Upper lobe of left lung (tissue), 6 donors: Measurements from ENCODE around the gene ANKMY2. TPM values are rescaled to one million over a fixed set of nuclear protein-coding genes. Genes with fewer than 3 reads are reported as not detected.

Source experiments
- ATAC-seq, 2 donors: fragments of 200-7000 bp; cut with Tn5 transposase; one replicate each; pipeline ENCODE4 v1.9.1; 2022; ENCODE audit warnings: mild to moderate bottlenecking in 2 of 2, moderate library complexity in 2 of 2; ENCODE audit not compliant: low FRiP score in 2 of 2
- DNase-seq, 2 donors: peaks; one replicate each; pipeline ENCODE4 v3.0.0-alpha.2; 2019 to 2020
- H3K27ac ChIP-seq, 4 donors: fragments of 200-600 bp; sonication (generic); one replicate each; pipeline ENCODE4 v1.5.1; 2016 to 2019
- H3K27me3 ChIP-seq, 4 donors: fragments of 200-600 bp; sonication (generic); one replicate each; pipeline ENCODE4 v1.5.1; 2017 to 2019
- H3K36me3 ChIP-seq, 4 donors: fragments of 200-600 bp; sonication (generic); one replicate each; pipeline ENCODE4 v1.5.1; 2016 to 2019
- H3K4me1 ChIP-seq, 4 donors: fragments of 200-600 bp; sonication (generic); one replicate each; pipeline ENCODE4 v1.5.1; 2018 to 2019
- H3K4me3 ChIP-seq, 4 donors: fragments of 200-600 bp; sonication (generic); one replicate each; pipeline ENCODE4 v1.5.1; 2017 to 2019; ENCODE audit warnings: mild to moderate bottlenecking in 2 of 4, moderate library complexity in 1 of 4
- H3K9me3 ChIP-seq, 4 donors: fragments of 200-600 bp; sonication (generic); one replicate each; pipeline ENCODE4 v1.5.1; 2018 to 2019
- CTCF ChIP-seq, 6 experiments: fragments of 450-650 bp in 4 of 6; fragments of 200-600 bp in 2 of 6; sonication (generic) in 2 of 6; IDR thresholded peaks; one replicate each; pipeline ENCODE4 v1.5.1; 2016 to 2019; ENCODE audit warnings: antibody characterized with exemption in 6 of 6
- EP300 ChIP-seq, 4 donors: sonication (generic); formaldehyde crosslinking; IDR thresholded peaks; one replicate each; pipeline ENCODE4 v1.5.1; 2017; ENCODE audit warnings: antibody characterized with exemption in 4 of 4, control low read depth in 2 of 4
- POLR2A ChIP-seq, 4 donors: fragments of 450-650 bp; IDR thresholded peaks; one replicate each; pipeline ENCODE4 v1.5.1; 2016 to 2017; ENCODE audit warnings: antibody characterized with exemption in 4 of 4, mild to moderate bottlenecking in 2 of 4
- POLR2AphosphoS5 ChIP-seq, 2 donors: sonication (generic); formaldehyde crosslinking; IDR thresholded peaks; one replicate each; pipeline ENCODE4 v1.5.1; 2017; ENCODE audit warnings: antibody characterized with exemption in 2 of 2
- WGBS, 2 donors: methylation state at CpG; one replicate each; pipeline ENCODE4 v1.1.5; 2017 to 2018; 5-methylcytosine and 5-hydroxymethylcytosine counted together
- total RNA-seq, 6 donors: library from RNA; depleted of rRNA in 4 of 6; stranded (reverse); fragments of >200 nt in 4 of 6; gene quantifications; one replicate each; pipeline versions ENCODE4 v1.1.0 to v1.2.1, GENCODE V29; 2016 to 2021
- donor health status: DM: no; HTN: no; CAD: no; lungs with moderate emphysema.
- donor health status: DM: no; HTN: yes; CAD: no; lungs with severe emphysema.

The ANKMY2 gene
- total RNA-seq, 6 donors from 2014 or later: 5.8 to 16.3 (median 12.7) TPM

- Histone ChIP-seq H3K4me1 (peaks cover 14 to 29% (median 24%) of the 10 kb centered on the region in 4 donors), H3K27me3 (no peaks in the 10 kb centered on the region), H3K27ac (no peak overlapping the region), H3K36me3 (no peaks in the 10 kb centered on the region), H3K9me3 (no peaks in the 10 kb centered on the region), H3K4me3 (no peak overlapping the region)
- TF ChIP-seq POLR2A (IDR thresholded peaks at IDR 0.05) (no peak), CTCF (IDR thresholded peaks at IDR 0.05) (no peak), POLR2AphosphoS5 (IDR thresholded peaks at IDR 0.05) (no peak), EP300 (IDR thresholded peaks at IDR 0.05) (no peak)
- ATAC-seq: peak in 1 of 2 donors; percentile 46
- 64 to 65% methylated on average over 9 of the region's 9 CpGs for WGBS, 2 donors
- DNase-seq: no peak
These were observed 6.1 kb upstream of the ANKMY2 start for GRCh38 chr7:16651396-16652239.

- H3K4me3 ChIP-seq: no peak overlapping the region
- H3K4me1 ChIP-seq: peaks cover 14 to 29% (median 24%) of the 10 kb centered on the region in 4 donors
- no peaks in the 10 kb centered on the region for H3K27me3 ChIP-seq
- H3K36me3 ChIP-seq: no peaks in the 10 kb centered on the region
- no peak overlapping the region for H3K27ac ChIP-seq
- 62 to 87% methylated on average over 2 of the region's 2 CpGs for WGBS, 2 donors
- TF ChIP-seq POLR2AphosphoS5 (IDR thresholded peaks at IDR 0.05) (no peak), EP300 (IDR thresholded peaks at IDR 0.05) (peak in 1 of 4 donors; percentile 41)
- H3K9me3 ChIP-seq: no peaks in the 10 kb centered on the region
- no peak for ATAC-seq
- peak in 1 of 2 donors; percentile 58 for DNase-seq
These were observed 4.7 kb upstream of the ANKMY2 start for GRCh38 chr7:16650266-16650665.

GRCh38 chr7:16649196-16649595 is 3.6 kb upstream of the ANKMY2 start:
- 76 to 77% methylated on average over 1 of the region's 1 CpG for WGBS, 2 donors
- DNase-seq (no peak), ATAC-seq (no peak)
- H3K4me3 ChIP-seq: no peak overlapping the region
- H3K27me3 ChIP-seq: no peaks in the 10 kb centered on the region
- H3K9me3 ChIP-seq: no peaks in the 10 kb centered on the region
- TF ChIP-seq EP300 (IDR thresholded peaks at IDR 0.05) (peak in 1 of 4 donors; percentile 24), CTCF (IDR thresholded peaks at IDR 0.05) (no peak)
- H3K36me3 ChIP-seq: no peaks in the 10 kb centered on the region
- peaks cover 14 to 31% (median 28%) of the 10 kb centered on the region in 4 donors for H3K4me1 ChIP-seq
- peak overlapping the region in 3 of 4 donors; percentile 5 to 44 (median 18) for H3K27ac ChIP-seq

- WGBS, 2 donors: 38 to 68% methylated on average over 1 of the region's 1 CpG
- H3K27ac ChIP-seq: peak overlapping the region in 2 of 4 donors; percentile 18 to 44
- peaks cover 14 to 35% (median 34%) of the 10 kb centered on the region in 4 donors for H3K4me1 ChIP-seq
- ATAC-seq (no peak), DNase-seq (peak in 1 of 2 donors; percentile 74)
- no peaks in the 10 kb centered on the region for H3K36me3 ChIP-seq
- H3K27me3 ChIP-seq: no peaks in the 10 kb centered on the region
- no peaks in the 10 kb centered on the region for H3K9me3 ChIP-seq
- TF ChIP-seq POLR2AphosphoS5 (IDR thresholded peaks at IDR 0.05) (no peak), CTCF (IDR thresholded peaks at IDR 0.05) (no peak), POLR2A (IDR thresholded peaks at IDR 0.05) (no peak), EP300 (IDR thresholded peaks at IDR 0.05) (no peak)
- H3K4me3 ChIP-seq: no peak overlapping the region
These were observed 3.0 kb upstream of the ANKMY2 start for GRCh38 chr7:16648551-16648950.

GRCh38 chr7:16647435-16647960 is 1.9 kb upstream of the ANKMY2 start:
- Histone ChIP-seq H3K9me3 (no peaks in the 10 kb centered on the region), H3K27me3 (no peaks in the 10 kb centered on the region), H3K4me1 (peaks cover 14 to 40% (median 33%) of the 10 kb centered on the region in 4 donors), H3K4me3 (peak overlapping the region in 2 of 4 donors; percentile 73 to 84), H3K27ac (no peak overlapping the region), H3K36me3 (no peaks in the 10 kb centered on the region)
- WGBS, 2 donors: 54 to 66% methylated on average over 2 of the region's 2 CpGs
- no peak for DNase-seq
- TF ChIP-seq CTCF (IDR thresholded peaks at IDR 0.05) (no peak), POLR2AphosphoS5 (IDR thresholded peaks at IDR 0.05) (no peak), POLR2A (IDR thresholded peaks at IDR 0.05) (no peak), EP300 (IDR thresholded peaks at IDR 0.05) (no peak)
- no peak for ATAC-seq
